Liver (tissue), 9 donors: ENCODE data around the gene MRTFB. TPM values are rescaled to one million over a fixed set of nuclear protein-coding genes. Genes with fewer than 3 reads are reported as not detected.

Source experiments
- DNase-seq: peaks from one replicate; pipeline ENCODE4 v3.0.0-alpha.2; 2017; ENCODE audit warnings: low spot score
- H3K27ac ChIP-seq, 2 donors: one replicate each; pipeline ENCODE4 v1.7.0; 2013; ENCODE audit warnings: inconsistent platforms in 2 of 2, low read length in 2 of 2, control low read depth in 1 of 2, low read depth in 1 of 2, mild to moderate bottlenecking in 1 of 2
- H3K27me3 ChIP-seq, 4 donors: one replicate each; pipeline versions ENCODE4 v1.6.1 to v1.7.0; 2013; ENCODE audit warnings: low read length in 3 of 4, inconsistent platforms in 1 of 4, mild to moderate bottlenecking in 1 of 4, moderate library complexity in 1 of 4; ENCODE audit not compliant: control insufficient read depth in 4 of 4, insufficient read depth in 4 of 4
- H3K36me3 ChIP-seq, 4 donors: one replicate each; pipeline versions ENCODE4 v1.6.1 to v1.7.0; 2013; ENCODE audit warnings: low read length in 3 of 4, mild to moderate bottlenecking in 3 of 4, low read depth in 1 of 4, moderate library complexity in 1 of 4; ENCODE audit not compliant: control insufficient read depth in 4 of 4, insufficient read depth in 3 of 4
- H3K4me1 ChIP-seq, 4 donors: one replicate each; pipeline versions ENCODE4 v1.6.1 to v1.7.0; 2013; ENCODE audit warnings: low read length in 3 of 4, mild to moderate bottlenecking in 3 of 4, moderate library complexity in 1 of 4; ENCODE audit not compliant: control insufficient read depth in 4 of 4, insufficient read depth in 4 of 4
- H3K4me3 ChIP-seq, 3 donors: one replicate each; pipeline versions ENCODE4 v1.6.1 to v1.7.0; 2013; ENCODE audit warnings: low read length in 3 of 3, control low read depth in 1 of 3, low read depth in 1 of 3, mild to moderate bottlenecking in 1 of 3
- H3K9ac ChIP-seq, 2 donors: one replicate each; pipeline ENCODE4 v1.7.0; 2013; ENCODE audit warnings: low read length in 2 of 2, mild to moderate bottlenecking in 2 of 2, moderate library complexity in 2 of 2, control low read depth in 1 of 2, low read depth in 1 of 2
- H3K9me3 ChIP-seq, 4 donors: one replicate each; pipeline versions ENCODE4 v1.6.1 to v1.7.0; 2013; ENCODE audit warnings: low read length in 3 of 4; ENCODE audit not compliant: control insufficient read depth in 4 of 4
- CTCF ChIP-seq: fragments of 150-350 bp; IDR thresholded peaks from 2 replicates; pipeline ENCODE4 v1.5.1; 2017; ENCODE audit warnings: improper control_type of control experiment, low read depth, low read length; ENCODE audit not compliant: missing input control
- EGR1 ChIP-seq, 2 donors: IDR thresholded peaks; 2 replicates each; pipeline ENCODE4 v1.6.1; 2016 to 2018; ENCODE audit warnings: antibody characterized with exemption in 2 of 2, low read depth in 2 of 2
- FOXA1 ChIP-seq: IDR thresholded peaks from 2 replicates; pipeline ENCODE4 v1.6.1; 2016; ENCODE audit warnings: antibody characterized with exemption
- FOXA2 ChIP-seq: IDR thresholded peaks from 2 replicates; pipeline ENCODE4 v1.6.1; 2016; ENCODE audit warnings: antibody characterized with exemption
- GABPA ChIP-seq, 2 donors: IDR thresholded peaks in 1 of 2; conservative IDR thresholded peaks in 1 of 2; 2 replicates each; pipeline ENCODE4 v1.6.1; 2016; ENCODE audit warnings: antibody characterized with exemption in 2 of 2, mild to moderate bottlenecking in 1 of 2, moderate library complexity in 1 of 2
- HNF4A ChIP-seq, 2 donors: conservative IDR thresholded peaks; 2 replicates each; pipeline ENCODE4 v1.6.1; 2016; ENCODE audit warnings: antibody characterized with exemption in 2 of 2, mild to moderate bottlenecking in 2 of 2
- HNF4G ChIP-seq: IDR thresholded peaks from 2 replicates; pipeline ENCODE4 v1.6.1; 2016; ENCODE audit warnings: antibody characterized with exemption
- JUND ChIP-seq, 2 donors: IDR thresholded peaks; 2 replicates each; pipeline ENCODE4 v1.6.1; 2016; ENCODE audit warnings: antibody characterized with exemption in 2 of 2
- NR2F2 ChIP-seq: IDR thresholded peaks from 2 replicates; pipeline ENCODE4 v1.6.1; 2016; ENCODE audit warnings: antibody characterized with exemption
- RAD21 ChIP-seq, 2 donors: IDR thresholded peaks; 2 replicates each; pipeline ENCODE4 v1.6.1; 2016; ENCODE audit warnings: antibody characterized with exemption in 2 of 2, mild to moderate bottlenecking in 2 of 2
- REST ChIP-seq: IDR thresholded peaks from 2 replicates; pipeline ENCODE4 v1.6.1; 2016; ENCODE audit warnings: antibody characterized with exemption, mild to moderate bottlenecking
- RXRA ChIP-seq, 2 donors: IDR thresholded peaks; 2 replicates each; pipeline ENCODE4 v1.6.1; 2017 to 2018; ENCODE audit warnings: antibody characterized with exemption in 2 of 2, mild to moderate bottlenecking in 1 of 2
- SP1 ChIP-seq: IDR thresholded peaks from 2 replicates; pipeline ENCODE4 v1.6.1; 2018; ENCODE audit warnings: antibody characterized with exemption, mild to moderate bottlenecking
- TAF1 ChIP-seq: conservative IDR thresholded peaks from 2 replicates; pipeline ENCODE4 v1.6.1; 2016; ENCODE audit warnings: antibody characterized with exemption, mild to moderate bottlenecking
- YY1 ChIP-seq: IDR thresholded peaks from 2 replicates; pipeline ENCODE4 v1.6.1; 2016; ENCODE audit warnings: antibody characterized with exemption, mild to moderate bottlenecking
- ZBTB33 ChIP-seq: IDR thresholded peaks from 2 replicates; pipeline ENCODE4 v1.6.1; 2016; ENCODE audit warnings: antibody characterized with exemption
- WGBS: extraction: QIAGEN DNeasy Blood & Tissue Kit; methylation state at CpG from one replicate; pipeline ENCODE4 v1.1.7; 2013; 5-methylcytosine and 5-hydroxymethylcytosine counted together
- polyA plus RNA-seq, 2 donors: library from polyadenylated mRNA; stranded (reverse) in 1 of 2; unstranded in 1 of 2; fragments of 200-250 nt in 1 of 2; fragments of >200 nt in 1 of 2; fragmentation: Nextera tagmentation in 1 of 2; extraction: Ambion mirVana in 1 of 2; gene quantifications; one replicate each; pipeline versions ENCODE4 v1.2.1 to v1.2.3, GENCODE V29; 2013 to 2015
- total RNA-seq, 2 donors: library from RNA; depleted of rRNA; stranded (reverse); fragments of >200 nt; gene quantifications; one replicate each; pipeline ENCODE4 v1.2.3, GENCODE V29; 2014
- TF ChIP-seq, protein P1 (sequence below): IDR thresholded peaks from 2 replicates; pipeline ENCODE4 v1.6.1; 2016; ENCODE audit warnings: antibody characterized with exemption
- TF ChIP-seq, protein P2 (sequence below): IDR thresholded peaks from 2 replicates; pipeline ENCODE4 v1.6.1; 2016; ENCODE audit warnings: antibody characterized with exemption
- donor health status: healthy.
- donor health status: healthy.
- donor health status: healthy.
- donor health status: healthy.
- donor health status: healthy.

The MRTFB gene
- total and polyA plus RNA-seq, 4 donors, result 4.1 to 14.2 (median 5.8) TPM

GRCh38 chr16:14298374-14299122 lies 227.4 kb downstream of the MRTFB start:
- TF ChIP-seq CTCF (no peak), EGR1 (IDR thresholded peaks at IDR 0.05; ENCODE audit: low read depth in 2 of 2) (no peak), RAD21 (IDR thresholded peaks at IDR 0.05) (no peak), TAF1 (no peak), JUND (IDR thresholded peaks at IDR 0.05) (no peak), RXRA (IDR thresholded peaks at IDR 0.05) (no peak), HNF4G (no peak), HNF4A (conservative IDR thresholded peaks at IDR 0.05) (no peak), NR2F2 (no peak), GABPA (IDR thresholded peaks at IDR 0.05 in 1 of 2, conservative IDR thresholded peaks at IDR 0.05 in 1 of 2) (no peak), REST (no peak), SP1 (no peak), YY1 (no peak), FOXA1 (no peak), FOXA2 (no peak), ZBTB33 (no peak)
- TF ChIP-seq, protein P1, sequence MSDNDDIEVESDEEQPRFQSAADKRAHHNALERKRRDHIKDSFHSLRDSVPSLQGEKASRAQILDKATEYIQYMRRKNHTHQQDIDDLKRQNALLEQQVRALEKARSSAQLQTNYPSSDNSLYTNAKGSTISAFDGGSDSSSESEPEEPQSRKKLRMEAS, result no peak
- TF ChIP-seq, protein P2, sequence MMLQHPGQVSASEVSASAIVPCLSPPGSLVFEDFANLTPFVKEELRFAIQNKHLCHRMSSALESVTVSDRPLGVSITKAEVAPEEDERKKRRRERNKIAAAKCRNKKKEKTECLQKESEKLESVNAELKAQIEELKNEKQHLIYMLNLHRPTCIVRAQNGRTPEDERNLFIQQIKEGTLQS, result no peak
- Histone ChIP-seq H3K9me3 (no peaks in the 10 kb centered on the region), H3K27me3 (no peaks in the 10 kb centered on the region), H3K36me3 (no peaks in the 10 kb centered on the region), H3K27ac (no peak overlapping the region), H3K9ac (no peak overlapping the region), H3K4me3 (no peak overlapping the region), H3K4me1 (peaks cover 0 to 13% (median 2%) of the 10 kb centered on the region in 4 donors)
- no peak for DNase-seq
- WGBS, result 95% methylated on average over 24 of the region's 24 CpGs
